HL-60/S4 treated with phorbol 12-myristate 13-acetate at 8.2 ng/mL for 4 days and 3 days (cell line): ENCODE data around the gene RMP24.

Experiments used
- in situ Hi-C: fragments of 300-500 bp; cut with MboI; formaldehyde crosslinking; loops from 2 replicates; pipeline ENCODE4 v1.15.0; 2022; ENCODE audit warnings: low sequenced_read_pairs

RMP24 gene

DNA sequence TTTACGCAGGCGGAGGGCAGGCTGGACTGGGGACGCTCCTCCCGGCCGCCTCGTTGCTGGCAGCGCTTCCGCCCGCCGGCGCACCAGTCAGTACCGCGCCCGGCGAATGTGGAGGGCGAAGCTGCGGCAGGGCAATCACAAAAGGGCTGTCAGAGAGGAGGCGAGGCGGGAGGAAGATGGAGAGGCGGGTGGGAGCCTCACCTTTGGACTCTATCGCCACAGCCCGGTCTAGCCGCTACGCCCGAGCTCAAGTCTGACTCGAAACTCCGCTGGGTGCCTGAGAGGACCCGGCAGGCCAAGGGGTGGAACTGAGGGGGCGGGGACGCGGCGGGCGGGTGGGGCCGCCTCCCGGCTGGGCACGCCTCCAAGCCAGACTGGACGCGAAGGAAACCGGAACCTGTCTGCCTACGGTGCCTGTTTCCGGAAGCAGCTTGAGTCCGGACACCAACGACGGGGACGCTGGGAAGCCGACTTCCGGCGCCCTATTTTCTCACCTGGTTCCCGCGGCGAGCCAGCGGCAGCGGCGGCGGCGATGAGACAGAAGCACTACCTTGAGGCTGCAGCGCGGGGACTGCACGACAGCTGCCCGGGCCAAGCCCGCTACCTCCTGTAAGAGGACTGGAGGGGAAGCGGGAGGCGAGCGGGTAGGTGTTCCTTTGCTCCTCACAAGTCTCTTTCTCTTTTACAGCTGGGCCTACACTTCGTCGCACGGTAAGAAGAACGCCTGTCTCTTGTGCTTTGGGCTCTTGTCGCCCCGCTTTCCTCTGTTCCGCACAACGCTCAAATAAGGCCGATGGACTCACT lies at the start of gene RMP24:
TSS of gene RMP24 (plus strand) at position 483 of the 804 bp plus-strand sequence.
- in situ Hi-C loops: no loop called here

DNA sequence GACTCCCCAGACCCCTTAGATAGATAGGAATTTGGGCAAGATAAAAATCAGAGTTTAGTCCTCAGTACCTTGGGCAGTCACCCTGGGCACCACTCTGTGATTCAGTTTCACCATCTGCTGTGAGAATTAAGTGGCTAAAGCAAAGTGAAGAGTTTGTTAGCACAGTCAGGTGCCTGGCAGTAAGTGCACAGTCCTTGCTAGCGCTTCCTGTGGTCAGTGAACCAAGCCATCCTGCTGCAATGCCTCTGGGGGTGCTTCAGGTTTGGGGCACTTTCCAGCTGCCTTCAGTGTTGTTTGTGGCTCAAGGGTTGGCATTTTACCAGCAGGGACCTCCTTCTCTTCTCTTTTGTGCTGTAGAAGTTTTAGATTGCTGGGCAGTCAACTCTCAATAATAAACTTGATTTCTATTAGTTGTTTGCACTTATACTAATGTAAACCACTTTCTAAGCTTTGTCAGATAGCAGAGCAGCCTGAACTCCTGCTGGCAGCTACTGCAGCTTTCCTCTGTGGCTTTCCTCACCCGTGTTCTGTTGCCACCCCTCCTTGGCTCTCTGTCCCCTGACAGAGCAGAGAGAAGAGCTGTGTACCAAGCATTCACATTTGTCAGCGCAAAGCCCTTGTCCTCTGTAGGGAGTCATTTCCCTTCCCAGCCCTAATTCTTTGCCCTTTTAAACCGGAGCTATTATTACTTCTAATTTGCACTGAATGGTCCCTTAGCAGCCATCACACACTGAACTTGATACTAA lies 48.4 kb upstream of the RMP24 start:
- in situ Hi-C loops: no loop called here

DNA sequence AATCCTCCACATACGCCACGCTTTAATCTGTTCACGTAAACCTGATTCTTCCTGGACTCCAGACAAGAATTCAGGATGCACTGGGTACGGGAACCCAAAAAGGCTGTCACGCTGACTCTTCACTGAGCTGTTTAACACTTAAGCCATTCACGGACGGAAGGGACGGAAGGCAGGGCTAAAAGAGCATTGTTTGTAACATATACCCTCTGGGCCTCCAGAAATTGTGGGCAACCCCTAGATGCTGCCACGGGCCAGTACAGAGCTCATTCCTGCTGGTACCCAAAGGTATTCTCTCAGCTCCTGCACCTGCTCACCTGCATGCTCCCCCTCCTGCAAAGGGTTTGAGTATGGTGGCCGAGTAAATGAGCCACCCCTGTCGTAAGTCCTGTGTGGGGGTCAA lies 45.6 kb upstream of the RMP24 start:
- in situ Hi-C loops: no loop called here

DNA sequence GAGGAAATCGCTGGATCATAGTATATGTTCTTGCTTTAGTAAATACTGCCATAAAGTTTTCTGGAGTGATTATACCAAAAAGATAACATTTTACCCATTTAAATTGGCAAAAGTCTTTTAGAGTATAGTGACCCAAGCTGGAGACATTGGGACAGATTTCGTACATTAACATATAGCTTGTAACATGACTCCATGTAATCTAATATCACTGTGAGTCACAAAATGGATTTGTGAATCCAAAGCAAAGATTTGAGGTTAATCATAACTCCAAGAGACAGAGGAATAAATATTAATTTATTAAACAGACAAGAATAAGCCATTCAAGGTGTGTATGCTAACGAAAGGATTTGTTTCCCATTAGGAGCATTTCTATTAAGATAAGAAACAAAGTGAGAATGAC lies 45.0 kb upstream of the RMP24 start:
- in situ Hi-C loops: no loop called here

DNA sequence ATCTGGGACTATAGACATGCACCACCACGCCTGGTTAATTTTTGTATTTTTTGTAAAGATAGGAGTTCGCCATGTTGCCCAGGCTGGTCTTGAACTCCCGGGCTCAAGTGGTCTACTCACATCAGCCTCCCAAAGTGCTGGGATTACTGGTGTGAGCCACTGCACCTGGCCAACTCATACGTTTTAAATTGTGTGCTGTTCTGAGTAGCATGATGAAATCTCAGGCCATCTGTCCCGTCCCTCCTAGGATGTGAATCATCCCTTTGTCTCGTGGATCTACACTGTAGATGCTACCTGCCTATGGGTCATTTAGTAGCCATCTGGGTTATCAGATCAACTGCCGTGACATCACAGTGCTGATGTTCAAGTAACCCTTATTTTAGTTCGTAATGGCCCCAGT lies 38.5 kb upstream of the RMP24 start:
- in situ Hi-C loops: no loop called here

DNA sequence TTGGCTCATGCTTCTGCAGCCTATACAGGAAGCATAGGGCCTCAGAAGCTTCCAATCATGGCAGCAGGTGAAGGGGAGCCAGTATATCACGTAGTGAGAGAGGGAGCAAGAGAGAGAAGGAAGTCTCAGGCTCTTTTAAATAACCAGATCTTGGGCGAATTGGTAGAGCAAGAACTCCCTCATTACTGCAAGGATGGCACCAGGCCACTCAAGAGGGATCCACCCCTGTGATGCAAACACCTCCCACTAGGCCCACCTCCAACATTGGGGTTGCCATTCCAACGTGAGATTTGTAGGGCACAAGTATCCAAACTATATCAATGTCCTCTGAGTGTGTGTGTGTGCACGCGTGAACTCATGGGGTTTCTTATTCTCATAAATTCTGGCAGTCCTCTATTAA lies 37.6 kb upstream of the RMP24 start:
- in situ Hi-C loops: no loop called here

DNA sequence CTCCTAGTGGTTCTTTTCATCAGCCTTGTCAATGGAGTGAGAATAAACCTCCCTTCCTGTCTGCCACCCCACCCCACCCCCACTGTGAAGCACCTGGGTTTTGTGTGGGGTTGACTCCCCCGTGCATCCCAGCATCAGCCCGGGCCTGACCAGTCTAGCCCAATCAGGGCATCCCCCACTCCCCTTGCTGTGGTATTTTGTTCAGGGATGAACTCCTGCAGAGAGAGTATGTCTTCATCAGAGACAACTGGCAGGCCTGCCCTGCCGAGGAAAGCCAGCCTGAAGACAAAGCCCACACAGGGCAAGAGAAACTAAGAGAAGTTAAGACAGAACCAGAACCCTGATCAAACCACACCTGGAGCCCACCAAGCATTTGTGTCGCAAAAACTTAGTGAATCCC lies 36.7 kb upstream of the RMP24 start:
- in situ Hi-C loops: no loop called here

DNA sequence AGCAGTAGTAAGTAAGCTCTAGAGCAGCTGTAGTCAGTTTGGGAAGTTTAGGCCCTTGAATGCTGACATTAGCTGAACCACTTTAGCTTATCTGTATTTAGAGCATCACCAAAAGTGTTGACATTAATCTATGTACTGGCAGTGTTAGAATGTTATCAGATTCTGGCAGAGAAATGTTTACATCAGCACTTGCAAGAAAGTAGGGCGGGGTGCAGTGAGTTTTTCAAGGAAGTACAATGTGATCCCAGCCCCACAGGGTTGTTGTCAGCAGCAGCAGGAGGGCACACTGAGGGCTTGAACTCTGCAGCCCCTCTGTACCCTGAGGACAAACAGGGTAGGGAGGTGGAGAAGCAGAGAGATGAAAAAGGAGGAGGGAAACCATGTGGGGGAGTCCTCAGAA lies 35.5 kb upstream of the RMP24 start:
- in situ Hi-C loops: no loop called here

DNA sequence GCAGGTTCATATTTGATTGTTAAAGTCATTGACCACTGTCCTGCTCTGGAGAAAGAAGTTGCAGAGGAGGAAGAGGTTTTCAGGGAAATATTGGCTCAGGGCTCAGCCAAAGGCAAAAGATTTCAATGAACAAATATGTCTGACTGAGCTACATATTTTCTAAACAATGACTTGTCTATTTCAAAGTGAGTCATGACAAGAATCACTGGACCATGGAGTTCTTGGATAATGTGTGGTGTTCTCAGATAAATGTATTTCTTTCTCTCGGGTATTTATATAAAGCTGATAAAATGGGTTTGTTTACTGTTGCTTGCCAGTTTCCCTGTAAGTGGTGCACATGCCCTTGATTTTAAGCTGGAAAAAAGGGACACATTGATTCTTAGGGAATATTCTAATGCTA lies 34.3 kb upstream of the RMP24 start:
- in situ Hi-C loops: no loop called here

DNA sequence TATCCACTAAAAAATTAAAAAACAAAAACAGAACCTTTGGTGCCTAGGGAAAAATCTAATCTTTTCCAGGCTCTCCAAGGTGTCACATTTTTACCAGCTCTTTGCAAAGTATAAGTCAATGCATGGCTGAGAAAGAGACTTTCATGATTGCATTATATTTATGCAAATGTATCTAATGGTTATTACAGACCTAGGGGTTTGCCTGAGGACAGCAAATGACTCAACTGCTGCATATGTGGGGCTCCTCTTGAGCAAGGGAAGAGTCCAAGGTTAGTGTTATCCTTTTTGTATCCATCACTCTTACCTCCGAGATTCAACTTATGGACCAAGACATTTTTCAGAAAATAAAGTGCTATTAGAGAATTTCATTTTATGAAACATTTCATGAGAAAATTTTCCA lies 33.9 kb upstream of the RMP24 start:
- in situ Hi-C loops: no loop called here

DNA sequence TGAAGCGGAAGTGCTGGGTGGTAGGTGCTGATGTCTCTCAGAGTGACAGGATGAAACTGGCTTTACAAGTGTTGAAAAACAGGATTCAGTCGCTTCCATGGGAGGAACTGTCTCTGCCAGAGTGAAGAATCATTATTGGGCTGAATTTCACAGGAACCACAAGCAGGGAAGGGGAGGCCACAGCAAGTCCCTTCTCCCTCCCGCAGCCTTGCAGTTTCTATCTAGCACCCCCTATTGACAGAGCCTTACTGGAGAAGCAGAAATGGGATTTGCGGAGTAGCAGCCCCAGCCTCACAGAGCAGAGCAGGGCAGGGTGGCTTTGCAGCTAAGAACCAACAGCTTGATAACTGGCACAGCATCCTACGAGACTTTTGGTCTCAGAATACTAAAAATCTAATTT lies 33.3 kb upstream of the RMP24 start:
- in situ Hi-C loops: no loop called here

DNA sequence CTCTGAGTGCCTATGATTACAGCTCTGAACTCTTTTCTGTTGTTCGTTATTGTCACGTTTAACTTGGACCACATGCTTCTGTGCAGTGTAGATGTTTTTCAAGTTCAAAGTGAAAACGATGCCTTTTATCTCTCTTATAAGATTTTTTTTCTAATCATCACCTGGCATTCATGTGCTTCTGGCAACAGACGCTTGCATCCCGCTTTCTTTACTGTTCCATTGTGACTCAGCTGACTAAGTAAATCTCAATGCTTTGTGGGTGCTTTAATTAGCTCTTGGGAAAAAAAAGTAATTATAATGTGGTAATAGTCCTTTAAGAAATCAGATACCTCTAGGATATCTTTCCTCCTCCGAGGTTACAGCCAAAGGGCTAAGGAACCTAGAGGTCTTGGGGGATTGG lies 31.2 kb upstream of the RMP24 start:
- in situ Hi-C loops: no loop called here

DNA sequence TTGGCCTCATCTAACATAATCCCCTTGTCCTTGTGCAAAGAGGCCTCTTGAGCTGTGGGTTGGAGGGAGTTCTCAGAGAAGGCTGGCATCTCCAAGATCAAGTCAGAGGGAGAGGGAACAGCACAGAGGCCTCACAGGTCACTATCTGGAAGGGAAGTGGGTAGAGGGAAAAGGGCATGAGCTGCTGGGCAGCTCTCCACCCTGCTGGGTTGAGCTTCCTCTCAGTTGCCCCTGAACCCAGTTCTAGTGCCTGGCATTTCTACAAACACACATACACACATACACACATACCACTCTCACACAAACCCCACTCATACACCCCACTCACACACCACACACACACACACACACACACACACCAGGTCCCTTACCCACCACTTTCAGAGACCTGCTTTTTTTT lies 30.3 kb upstream of the RMP24 start:
- in situ Hi-C loops: no loop called here

DNA sequence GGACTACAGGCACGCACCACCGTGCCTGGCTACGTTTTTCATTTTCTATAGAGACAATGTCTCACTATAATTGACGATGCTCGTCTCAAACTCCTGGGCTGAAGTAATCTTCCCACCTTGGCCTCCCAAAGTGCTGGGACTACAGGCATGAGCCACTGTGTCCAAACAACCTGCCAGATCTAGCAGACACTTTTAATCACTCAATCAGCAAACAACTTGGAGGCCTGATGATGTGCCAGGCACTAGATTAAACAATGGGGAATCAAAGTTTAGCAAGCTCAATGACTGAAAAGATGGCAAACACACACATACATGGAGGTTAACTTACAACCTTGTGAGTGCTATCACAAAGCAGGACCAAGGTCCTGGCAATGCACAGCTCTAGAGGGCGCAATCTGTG lies 29.8 kb upstream of the RMP24 start:
- in situ Hi-C loops: no loop called here

DNA sequence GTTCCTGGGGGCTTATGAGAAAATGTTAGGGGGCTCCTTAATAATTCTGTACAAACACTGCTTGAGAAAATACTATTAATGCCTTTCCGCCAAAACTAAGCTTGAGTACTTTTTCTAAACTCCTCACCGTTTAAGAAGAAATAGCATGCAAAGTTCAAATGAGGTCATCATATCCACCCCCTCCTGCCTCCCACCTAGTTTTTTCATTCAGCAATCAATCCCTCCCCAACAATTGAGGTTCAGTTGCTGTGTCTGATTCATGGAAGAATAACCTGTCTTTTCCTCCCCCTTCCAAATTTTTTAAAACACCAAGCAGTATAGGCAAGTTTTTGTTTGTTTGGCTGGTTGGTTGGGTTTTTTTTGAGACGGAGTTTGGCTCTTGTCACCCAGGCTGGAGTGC lies 24.4 kb upstream of the RMP24 start:
- in situ Hi-C loops: no loop called here

DNA sequence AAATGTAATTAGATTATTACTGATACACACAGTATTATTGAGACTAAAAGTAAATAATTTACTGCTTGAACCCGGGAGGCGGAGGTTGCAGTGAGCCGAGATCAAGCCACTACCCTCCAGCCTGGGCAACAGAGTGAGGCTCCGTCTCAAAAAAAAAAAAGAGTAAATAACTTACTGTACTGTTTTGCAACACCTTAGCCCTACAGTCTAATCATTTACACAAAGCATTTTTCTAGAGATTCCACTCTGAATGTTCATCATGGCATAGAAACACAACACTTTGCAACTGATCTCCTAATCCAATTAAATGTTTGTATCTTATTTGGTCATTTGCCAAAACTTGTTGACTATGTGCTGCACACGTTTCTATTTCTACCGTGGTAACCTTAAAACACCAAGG lies 23.4 kb upstream of the RMP24 start:
- in situ Hi-C loops: no loop called here

DNA sequence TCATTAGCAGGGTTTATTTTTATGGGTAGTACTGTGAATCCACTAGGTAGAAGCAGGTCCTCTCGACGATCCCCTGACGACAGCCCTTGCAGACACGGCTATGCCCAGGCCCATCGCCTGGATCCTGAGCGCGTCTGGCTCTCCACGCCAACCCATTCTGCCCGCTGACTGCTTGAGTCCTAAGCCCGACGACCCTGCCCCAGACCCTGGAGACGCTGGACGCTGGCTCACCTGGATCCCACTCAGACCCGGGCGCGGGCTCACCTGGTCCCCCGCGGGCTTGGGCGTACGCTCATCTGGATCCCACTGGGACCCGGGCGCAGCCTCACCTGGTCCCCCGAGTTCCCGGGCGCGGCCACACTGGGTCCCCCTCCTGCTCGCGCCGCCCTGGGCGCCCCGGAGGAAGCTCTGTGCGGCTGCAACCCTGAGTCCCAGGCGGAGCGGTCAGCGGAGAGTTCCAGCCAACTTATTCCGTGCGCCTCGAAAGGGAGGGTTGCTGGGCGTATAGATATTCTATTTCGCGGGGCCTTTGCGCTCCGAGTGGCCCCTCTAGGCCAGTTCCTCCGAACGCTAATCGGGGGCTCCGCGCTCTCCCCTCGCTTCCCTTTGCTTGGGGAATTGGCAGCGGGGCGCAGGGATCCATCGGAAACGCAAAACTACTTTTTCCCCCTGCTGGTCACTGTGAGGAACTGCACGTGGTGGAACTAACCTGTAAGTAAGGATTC lies 22.4 kb upstream of the RMP24 start:
- in situ Hi-C loops: loop anchor here (10.0 kb wide), 1 partner anchor 195 kb away; no protein-coding TSS in a partner anchor

DNA sequence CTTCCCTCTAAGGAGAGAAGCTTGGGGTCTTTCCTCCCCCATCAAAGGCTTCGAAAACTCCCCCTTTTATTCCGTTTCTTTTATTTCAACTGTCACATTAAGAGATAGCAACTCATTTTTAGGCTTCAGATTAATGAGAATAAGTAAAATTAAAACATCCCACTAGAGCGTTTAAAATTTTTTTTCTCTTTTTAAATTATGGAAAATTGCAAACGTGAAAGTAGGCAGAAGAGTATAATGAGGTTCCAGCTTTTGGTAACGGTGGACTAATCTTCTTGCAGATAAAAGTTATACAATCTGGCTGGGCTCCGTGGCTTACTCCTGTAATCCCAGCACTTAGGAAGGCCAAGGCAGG lies 21.9 kb upstream of the RMP24 start:
- in situ Hi-C loops: loop anchor here (10.0 kb wide), 1 partner anchor 196 kb away; no protein-coding TSS in a partner anchor

DNA sequence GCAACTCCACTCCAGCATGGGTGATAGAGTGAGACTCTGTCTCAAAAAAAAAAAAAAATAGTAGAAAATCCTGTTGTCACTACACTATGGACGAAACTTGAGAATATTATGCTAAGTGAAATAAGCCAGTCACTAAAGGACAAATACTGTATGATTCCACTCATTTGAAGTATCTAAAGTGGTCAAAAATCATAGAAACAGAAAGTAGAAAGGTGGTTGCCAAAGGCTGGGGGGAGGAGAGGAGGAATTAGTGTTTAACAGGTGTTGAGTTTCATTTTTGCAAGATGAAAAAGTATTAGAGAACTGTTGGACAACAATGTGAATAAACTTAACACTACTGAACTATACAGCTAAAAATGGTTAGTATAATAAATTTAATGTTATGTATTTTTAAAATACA lies 18.8 kb upstream of the RMP24 start:
- in situ Hi-C loops: loop anchor here (10.0 kb wide), 1 partner anchor 199 kb away; no protein-coding TSS in a partner anchor

DNA sequence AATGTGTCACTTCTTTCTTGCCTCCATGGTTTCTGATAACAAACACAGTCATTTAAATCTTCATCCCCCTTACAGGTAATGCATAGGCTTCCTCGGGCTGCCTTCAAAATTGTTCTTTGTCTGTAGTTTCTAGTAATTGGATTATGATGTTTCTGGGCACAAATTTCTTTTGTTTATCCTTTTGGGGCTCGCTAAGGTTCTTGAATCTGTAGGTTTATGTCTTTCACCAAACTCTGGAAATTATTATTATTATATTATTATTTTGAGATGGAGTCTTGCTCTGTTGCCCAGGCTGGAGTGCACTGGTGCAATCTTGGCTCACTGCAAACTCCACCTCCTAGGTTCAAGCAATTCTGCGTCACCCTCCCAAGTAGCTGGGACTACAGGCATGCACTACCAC lies 16.3 kb upstream of the RMP24 start:
- in situ Hi-C loops: loop anchor here (10.0 kb wide), 1 partner anchor 201 kb away; no protein-coding TSS in a partner anchor

DNA sequence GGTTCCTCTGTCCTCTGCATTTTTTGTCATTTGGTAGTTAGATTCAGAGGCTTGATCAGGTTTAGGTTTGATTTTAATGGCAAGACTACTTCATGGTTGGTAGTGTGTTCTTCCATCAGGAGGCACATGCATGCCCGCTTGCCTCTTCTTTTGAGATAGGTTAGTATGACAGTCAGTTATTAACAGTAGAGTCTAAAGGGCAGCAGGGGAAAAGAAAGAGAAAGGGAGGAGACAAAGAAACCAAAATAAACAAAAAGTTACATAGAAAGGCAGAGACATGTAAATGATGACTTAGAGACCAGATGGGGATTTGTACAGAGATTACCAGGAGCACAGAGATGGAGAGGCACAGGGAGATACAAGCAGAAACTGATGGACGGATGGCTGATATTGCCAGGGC lies 10.2 kb upstream of the RMP24 start:
- in situ Hi-C loops: no loop called here

DNA sequence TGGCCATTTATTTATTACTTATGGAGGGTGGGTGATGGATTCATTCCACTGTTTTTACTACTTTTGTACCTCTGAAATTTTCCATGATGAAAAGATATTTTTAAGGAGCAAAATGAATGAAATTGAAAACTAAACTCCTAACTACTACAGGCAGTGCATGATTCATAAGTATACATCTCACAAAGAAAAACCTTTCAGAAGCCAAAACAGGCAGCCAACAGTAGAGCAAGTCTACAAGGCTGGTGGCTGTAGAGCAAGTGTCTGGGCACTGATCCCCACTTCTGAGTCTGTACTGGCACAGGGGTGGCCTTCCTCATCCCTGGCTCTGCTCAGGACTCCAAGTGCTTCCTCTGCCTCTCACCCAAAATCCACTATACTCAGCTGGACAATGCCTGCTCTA lies 8.2 kb upstream of the RMP24 start:
- in situ Hi-C loops: no loop called here
